ENCODE data around the gene PRR36. TPM values are rescaled to one million over a fixed set of nuclear protein-coding genes. Genes with fewer than 3 reads are reported as not detected.
A peak's percentile ranks its signal among the peaks of the same experiment; 100 is the strongest.

Gene PRR36
- total and polyA plus RNA-seq, 10 donors: 0.02 to 0.43 (median 0.09) TPM; not detected in 3

DNA sequence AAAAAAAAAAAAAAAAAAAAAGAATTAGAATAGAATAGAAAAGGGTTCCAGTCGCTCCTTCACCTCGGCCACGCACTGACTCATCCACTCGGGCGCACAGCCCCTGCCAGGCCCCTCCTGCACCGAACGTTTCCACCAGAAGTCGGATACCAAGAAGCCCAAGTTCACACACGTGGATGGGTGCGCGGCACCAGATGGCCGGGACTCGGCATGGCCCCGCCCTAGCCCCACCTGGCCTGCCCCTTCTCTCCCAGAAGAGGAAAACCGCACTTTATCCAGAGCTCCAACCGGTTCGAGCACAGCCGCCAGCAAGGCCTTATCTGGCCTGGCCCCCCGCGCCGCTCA, 5.9 kb downstream of the PRR36 start:
- DNase-seq: no peak
- Histone ChIP-seq H3K36me3 (peaks cover 0 to 8% (median 0%) of the 10 kb centered on the region in 6 donors), H3K27me3 (replicated peaks in 1 of 7) (peaks cover 0 to 88% (median 40%) of the 10 kb centered on the region in 7 donors), H3K4me1 (peaks cover 8 to 67% (median 46%) of the 10 kb centered on the region in 6 donors), H3K9me3 (peaks cover 0 to 3% (median 0%) of the 10 kb centered on the region in 8 donors), H3K4me3 (peak overlapping the region in 6 of 8 donors; percentile 33 to 74 (median 48)), H3K27ac (peak overlapping the region in 1 of 8 donors; percentile 87)
- intact Hi-C loops (cut with DNase I; ENCODE audit: low total_unique reads): no loop called here
- TF ChIP-seq POLR2AphosphoS5 (IDR thresholded peaks at IDR 0.05) (no peak), CTCF (IDR thresholded peaks at IDR 0.05 in 8 of 11, conservative IDR thresholded peaks at IDR 0.05 in 3 of 11) (no peak), POLR2A (IDR thresholded peaks at IDR 0.05) (no peak)
- 8 to 26% (median 18%) methylated on average over 14 to 21 of the region's 21 CpGs for WGBS, 5 donors

DNA sequence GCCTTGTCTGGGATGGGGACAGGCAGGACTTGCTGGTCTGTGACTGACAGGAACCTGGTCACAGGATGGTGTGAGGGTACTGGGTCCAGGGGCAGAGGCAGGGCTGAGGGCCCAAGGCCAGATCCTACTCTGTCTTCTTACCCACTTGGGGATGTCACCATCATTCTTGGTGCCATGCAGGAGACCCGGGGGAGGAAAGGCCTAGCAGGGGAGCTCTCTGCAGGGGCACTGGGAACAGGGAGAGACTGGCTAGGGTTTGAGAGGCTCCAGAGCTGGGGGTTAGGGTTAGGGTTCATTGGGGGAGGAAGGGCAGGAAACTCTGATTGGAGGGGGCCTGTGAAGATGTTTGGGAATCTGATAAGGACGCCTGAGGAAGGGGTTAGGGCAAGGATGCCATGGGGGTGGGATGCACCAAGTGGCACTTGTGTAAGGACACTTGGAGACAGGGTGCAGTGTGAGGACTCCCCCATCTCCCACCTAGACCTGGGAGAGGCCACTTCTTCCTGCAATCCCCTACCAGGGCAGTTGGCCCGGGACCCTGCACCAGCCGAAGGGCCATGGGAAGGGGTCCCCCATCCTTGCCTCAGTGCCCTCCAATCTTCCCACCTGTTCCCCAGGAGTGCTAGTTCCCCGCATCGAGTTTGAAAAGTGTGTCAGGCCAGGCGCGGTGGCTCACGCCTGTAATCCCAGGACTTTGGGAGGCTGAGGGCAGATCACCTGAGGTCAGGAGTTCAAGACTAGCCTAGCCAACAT, 6.9 kb downstream of the PRR36 start:
- Histone ChIP-seq H3K27ac (no peak overlapping the region), H3K9me3 (peaks cover 0 to 3% (median 0%) of the 10 kb centered on the region in 8 donors), H3K4me1 (peaks cover 8 to 65% (median 46%) of the 10 kb centered on the region in 6 donors), H3K36me3 (peaks cover 0 to 12% (median 0%) of the 10 kb centered on the region in 6 donors), H3K27me3 (replicated peaks in 1 of 7) (peaks cover 0 to 88% (median 40%) of the 10 kb centered on the region in 7 donors), H3K4me3 (no peak overlapping the region)
- intact Hi-C loops (cut with DNase I; ENCODE audit: low total_unique reads): no loop called here
- TF ChIP-seq CTCF (IDR thresholded peaks at IDR 0.05 in 8 of 11, conservative IDR thresholded peaks at IDR 0.05 in 3 of 11): no peak
- no peak for TF ChIP-seq POLR2AphosphoS5 (IDR thresholded peaks at IDR 0.05)
- TF ChIP-seq POLR2A (IDR thresholded peaks at IDR 0.05): no peak
- DNase-seq: no peak
- 86 to 92% (median 91%) methylated on average over 9 of the region's 9 CpGs for WGBS, 5 donors

GRCh38 chr19:7866399-7867091, 7.6 kb downstream of the PRR36 start:
- 60 to 80% (median 77%) methylated on average over 8 to 12 of the region's 12 CpGs for WGBS, 5 donors
- Histone ChIP-seq H3K27ac (no peak overlapping the region), H3K36me3 (peaks cover 0 to 12% (median 0%) of the 10 kb centered on the region in 6 donors), H3K27me3 (replicated peaks in 1 of 7) (peaks cover 2 to 88% (median 41%) of the 10 kb centered on the region in 7 donors), H3K4me3 (no peak overlapping the region), H3K9me3 (no peaks in the 10 kb centered on the region), H3K4me1 (peaks cover 14 to 65% (median 46%) of the 10 kb centered on the region in 6 donors)
- TF ChIP-seq POLR2A (IDR thresholded peaks at IDR 0.05) (no peak), CTCF (IDR thresholded peaks at IDR 0.05 in 8 of 11, conservative IDR thresholded peaks at IDR 0.05 in 3 of 11) (no peak), POLR2AphosphoS5 (IDR thresholded peaks at IDR 0.05) (peak in 1 of 3 donors; percentile 21)
- no peak for DNase-seq
- intact Hi-C loops (cut with DNase I; ENCODE audit: low total_unique reads): no loop called here
